GM12878 (cell line): Measurements from ENCODE around the gene MCUB. TPM values are rescaled to one million over a fixed set of nuclear protein-coding genes. Genes with fewer than 3 reads are reported as not detected.

Source experiments
- ATAC-seq: fragments of 200-7000 bp; cut with Tn5 transposase; 3 replicates; pipeline ENCODE4 v1.9.1; 2020; ENCODE audit warnings: mild to moderate bottlenecking, moderate library complexity
- BruUV-seq: library from RNA; stranded (reverse); fragments of 400-500 nt; replicated peaks from 2 replicates; lab custom pipeline; 2021; lab: Mats Ljungman, UMichigan
- CTCF ChIA-PET: fragments of 300-600 bp; sonication (Branson Sonifier 250); formaldehyde crosslinking; extraction: SDS; loops from one replicate; lab custom pipeline; 2021; ENCODE audit warnings: inconsistent platforms; lab: Yijun Ruan, JAX
- POLR2A ChIA-PET: fragments of 350-600 bp; formaldehyde crosslinking; extraction: SDS; loops from one replicate; lab custom pipeline; 2021; ENCODE audit warnings: inconsistent platforms; lab: Charles Lee
- RAD21 ChIA-PET: fragments of 300-600 bp; sonication (Branson Sonifier 250); formaldehyde crosslinking; loops from one replicate; lab custom pipeline; 2023; ENCODE audit warnings: antibody characterized with exemption; ENCODE audit not compliant: unreplicated experiment; lab: Charles Lee
- SMC1A ChIA-PET: fragments of 300-600 bp; sonication (Branson Sonifier 250); formaldehyde crosslinking; loops from one replicate; lab custom pipeline; 2023; ENCODE audit not compliant: unreplicated experiment, uncharacterized antibody; lab: Charles Lee
- DNase-seq: peaks from one replicate; pipeline ENCODE4 v3.0.0-alpha.2; 2011; ENCODE audit warnings: low read depth, low spot score
- FAIRE-seq: peaks from 3 replicates; lab custom pipeline; 2011; peaks lifted over from hg19 to GRCh38; lab: Jason Lieb, UNC
- H2AFZ ChIP-seq: 2 replicates; pipeline ENCODE4 v1.6.0; 2011; ENCODE audit warnings: low read depth, low read length, control low read depth; ENCODE audit not compliant: control insufficient read depth
- H3K27ac ChIP-seq: 2 replicates; pipeline ENCODE4 v1.5.1; 2011; ENCODE audit warnings: control low read depth; ENCODE audit not compliant: control insufficient read depth, insufficient read depth
- H3K27me3 ChIP-seq, 2 experiments: replicated peaks in 1 of 2; 2 replicates each; pipeline versions ENCODE4 v1.6.0 to v1.6.1; 2011; ENCODE audit warnings: low read length in 1 of 2; ENCODE audit not compliant: control insufficient read depth in 2 of 2, insufficient read depth in 2 of 2
- H3K36me3 ChIP-seq, 2 experiments: 2 replicates each; pipeline ENCODE4 v1.5.1; 2011; ENCODE audit warnings: low read length in 1 of 2; ENCODE audit not compliant: control insufficient read depth in 2 of 2, insufficient read depth in 2 of 2
- H3K4me1 ChIP-seq: 2 replicates; pipeline ENCODE4 v1.6.1; 2011; ENCODE audit warnings: mild to moderate bottlenecking, low read length, moderate library complexity, mixed read lengths; ENCODE audit not compliant: control insufficient read depth, insufficient read depth
- H3K4me2 ChIP-seq: 2 replicates; pipeline ENCODE4 v1.6.0; 2011; ENCODE audit warnings: control low read depth; ENCODE audit not compliant: control insufficient read depth, insufficient read depth
- H3K4me3 ChIP-seq: fragments of 200-600 bp; sonication (generic); 2 replicates; pipeline ENCODE4 v1.5.1; 2016
- H3K79me2 ChIP-seq: 2 replicates; pipeline ENCODE4 v1.6.0; 2011; ENCODE audit warnings: low read length; ENCODE audit not compliant: control insufficient read depth, insufficient read depth
- H3K9ac ChIP-seq: 2 replicates; pipeline ENCODE4 v1.8.0; 2011; ENCODE audit warnings: low read length, control low read depth, mixed read lengths; ENCODE audit not compliant: control insufficient read depth, insufficient read depth
- H3K9me3 ChIP-seq: replicated peaks from 3 replicates; pipeline ENCODE4 v1.5.1; 2011; ENCODE audit warnings: mild to moderate bottlenecking, low read length; ENCODE audit not compliant: control insufficient read depth, insufficient read depth
- H4K20me1 ChIP-seq: 2 replicates; pipeline ENCODE4 v1.6.0; 2011; ENCODE audit not compliant: control insufficient read depth, insufficient read depth
- KDM1A ChIP-seq: fragments of 200-600 bp; sonication (generic); IDR thresholded peaks from 2 replicates; pipeline ENCODE4 v1.6.1; 2016; ENCODE audit warnings: borderline replicate concordance
- STAT3 ChIP-seq: IDR thresholded peaks from 2 replicates; pipeline ENCODE4 v1.6.1; 2011; ENCODE audit warnings: low read depth, low read length, improper control_type of control experiment
- WGBS: methylation state at CpG from one replicate; pipeline ENCODE4 v1.1.6; 2016; ENCODE audit warnings: low lambda C conversion rate; ENCODE audit not compliant: insufficient replicate concordance, insufficient coverage; ENCODE audit errors: missing lambda C conversion rate; 5-methylcytosine and 5-hydroxymethylcytosine counted together
- in situ Hi-C: fragments of 300-500 bp; cut with MboI; formaldehyde crosslinking; loops from 9 replicates; pipeline ENCODE4 v1.14.3; 2018; ENCODE audit warnings: mixed read lengths
- intact Hi-C: fragments of 100-400 bp; cut with micrococcal nuclease; formaldehyde crosslinking; loops from one replicate; pipeline ENCODE4 v1.14.2; 2022; ENCODE audit not compliant: unreplicated experiment
- polyA plus RNA-seq, 11 experiments: library from polyadenylated mRNA; depleted of rRNA in 4 of 11; unstranded in 6 of 11; stranded (reverse) in 5 of 11; fragments of >200 nt; fragmentation: Nextera tagmentation in 4 of 11; fragmentation: Illumina TruSeq in 1 of 11; extraction: Ambion mirVana in 4 of 11; extraction: Trizol in 1 of 11; gene quantifications; 1 replicate in 1 of 11; 2 replicates in 10 of 11; pipeline versions ENCODE4 v1.2.1 to v1.2.3, GENCODE V29; 2011 to 2016; ENCODE audit warnings: inconsistent platforms in 2 of 11, missing spikeins in 2 of 11, low read depth in 1 of 11
- small RNA-seq: library from RNA; depleted of rRNA; stranded (forward); fragments of <200 nt; gene quantifications from one replicate; pipeline ENCODE3, GENCODE V24; 2014
- total RNA-seq, 4 experiments: library from RNA; depleted of rRNA in 3 of 4; stranded (reverse); fragments of >200 nt in 3 of 4; fragmentation: Illumina TruSeq in 1 of 4; extraction: Trizol in 1 of 4; gene quantifications; 2 replicates each; pipeline versions ENCODE4 v1.2.1 to v1.2.3, GENCODE V29; 2013 to 2021
- TF ChIP-seq, protein P1 (sequence below): IDR thresholded peaks from 2 replicates; pipeline ENCODE4 v1.6.1; 2011; ENCODE audit warnings: borderline replicate concordance, low read depth, mild to moderate bottlenecking, moderate library complexity, mixed read lengths, low read length; ENCODE audit not compliant: insufficient read depth; ENCODE audit errors: extremely low read length
- TF ChIP-seq, protein P2 (sequence below): fragments of 450-650 bp; IDR thresholded peaks from 2 replicates; pipeline ENCODE4 v1.6.1; 2016; ENCODE audit warnings: mild to moderate bottlenecking

MCUB gene
- total and polyA plus RNA-seq, 10 of the 15 experiments (the other 5 are each of a cell fraction or from before 2014, with no cell fraction given): 4.7 to 63.7 (median 39.4) TPM

DNA sequence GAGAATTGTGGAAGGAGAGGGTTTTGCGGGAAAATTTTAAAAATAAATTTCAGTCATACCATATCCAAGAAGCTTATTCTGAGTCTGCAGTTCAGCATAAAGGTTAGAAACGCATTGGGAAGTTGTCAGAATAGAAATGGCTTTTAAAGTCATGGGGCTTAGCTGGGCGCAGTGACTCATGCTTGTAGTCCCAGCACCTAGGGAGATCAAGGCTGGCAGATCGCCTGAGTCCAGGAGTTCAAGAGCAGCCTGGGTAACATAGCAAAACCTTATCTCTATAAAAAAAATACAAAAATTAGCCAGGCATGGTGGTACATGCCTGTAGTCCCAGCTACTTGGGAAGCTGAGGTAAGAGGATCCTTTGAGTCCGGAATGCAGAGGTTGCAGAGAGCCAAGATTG is 173.7 kb downstream of the MCUB start (continued):
- TF ChIP-seq, protein P1, sequence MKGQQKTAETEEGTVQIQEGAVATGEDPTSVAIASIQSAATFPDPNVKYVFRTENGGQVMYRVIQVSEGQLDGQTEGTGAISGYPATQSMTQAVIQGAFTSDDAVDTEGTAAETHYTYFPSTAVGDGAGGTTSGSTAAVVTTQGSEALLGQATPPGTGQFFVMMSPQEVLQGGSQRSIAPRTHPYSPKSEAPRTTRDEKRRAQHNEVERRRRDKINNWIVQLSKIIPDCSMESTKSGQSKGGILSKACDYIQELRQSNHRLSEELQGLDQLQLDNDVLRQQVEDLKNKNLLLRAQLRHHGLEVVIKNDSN: no peak
- no peak for TF ChIP-seq KDM1A

DNA sequence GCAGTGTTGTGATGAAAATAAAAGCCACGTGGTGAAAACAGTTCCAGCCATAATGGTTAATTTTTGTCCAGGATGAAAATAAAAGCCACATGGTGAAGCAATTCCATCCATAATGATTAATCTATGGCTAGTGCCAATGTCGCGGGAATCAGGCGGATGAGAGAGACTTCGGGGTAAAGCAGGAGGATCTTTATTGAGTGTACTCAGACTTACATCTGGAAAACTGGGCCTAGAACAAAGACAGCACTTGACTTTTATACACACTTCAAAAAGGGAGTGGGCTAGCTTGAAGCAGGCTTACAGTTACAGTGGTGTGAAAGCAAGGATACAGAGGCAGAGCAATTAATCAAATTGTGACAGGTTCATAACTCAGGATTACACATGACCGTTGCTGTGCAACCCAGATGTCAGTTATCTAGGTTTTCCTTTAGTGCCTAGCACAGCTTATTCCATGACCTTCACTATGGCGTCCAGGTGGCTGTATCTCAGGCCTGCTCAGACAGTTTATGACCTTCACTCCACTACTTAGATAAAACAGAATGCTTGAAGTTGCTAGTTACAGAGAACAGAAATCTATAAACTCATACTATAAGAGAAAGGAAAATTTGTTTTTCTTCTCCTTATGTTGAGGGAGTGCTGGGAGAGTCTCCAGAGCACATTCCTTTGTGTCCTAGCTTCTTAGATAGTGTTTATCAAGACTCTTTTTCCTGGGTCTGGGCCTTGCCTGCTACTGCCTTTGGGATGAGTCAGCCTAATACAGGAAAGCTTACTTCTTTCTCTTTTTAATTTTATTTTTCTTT is 175.7 kb downstream of the MCUB start:
- TF ChIP-seq STAT3: no peak
- TF ChIP-seq, protein P2, sequence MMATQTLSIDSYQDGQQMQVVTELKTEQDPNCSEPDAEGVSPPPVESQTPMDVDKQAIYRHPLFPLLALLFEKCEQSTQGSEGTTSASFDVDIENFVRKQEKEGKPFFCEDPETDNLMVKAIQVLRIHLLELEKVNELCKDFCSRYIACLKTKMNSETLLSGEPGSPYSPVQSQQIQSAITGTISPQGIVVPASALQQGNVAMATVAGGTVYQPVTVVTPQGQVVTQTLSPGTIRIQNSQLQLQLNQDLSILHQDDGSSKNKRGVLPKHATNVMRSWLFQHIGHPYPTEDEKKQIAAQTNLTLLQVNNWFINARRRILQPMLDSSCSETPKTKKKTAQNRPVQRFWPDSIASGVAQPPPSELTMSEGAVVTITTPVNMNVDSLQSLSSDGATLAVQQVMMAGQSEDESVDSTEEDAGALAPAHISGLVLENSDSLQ: peak; percentile 28; the same call in 1 of the 2 replicates
- Histone ChIP-seq H3K79me2 (no peaks in the 10 kb centered on the region), H2AFZ (no peak overlapping the region), H3K36me3 (no peaks in the 10 kb centered on the region), H3K9me3 (no peaks in the 10 kb centered on the region), H4K20me1 (no peaks in the 10 kb centered on the region), H3K27me3 (no peaks in the 10 kb centered on the region), H3K4me3 (no peak overlapping the region), H3K27ac (no peak overlapping the region), H3K9ac (no peak overlapping the region), H3K4me2 (no peak overlapping the region), H3K4me1 (no peaks in the 10 kb centered on the region)
- intact Hi-C loops (no loop called here), in situ Hi-C loops (no loop called here)
- FAIRE-seq (no peak), ATAC-seq (no peak), DNase-seq (no peak)
- ChIA-PET CTCF (interaction anchor here (1.6 to 2.0 kb wide), 2 partner anchors 32 to 89 kb away, joined by 3 to 4 read pairs; no protein-coding TSS in a partner anchor), SMC1A (no interaction called here), RAD21 (interaction anchor here (1.1 kb wide), 1 partner anchor 32 kb away, joined by 3 read pairs; no protein-coding TSS in a partner anchor), POLR2A (no interaction called here)
- BruUV-seq: no TSS peak
- WGBS: 62% methylated on average over 7 of the region's 7 CpGs

Small RNAs within 50 kb of the gene (small RNA-seq; reads per million reads assigned to genes)
- not detected for gene HIGD1AP14

Other genes with a start within 250 kb of the MCUB start
- 11.3 and 12.9 TPM in 2 replicates for gene SEC24B, start 126.4 kb upstream of the MCUB start, total RNA-seq (2014; rRNA removed)
- 16.0 and 16.1 TPM in 2 replicates for gene SEC24B, start 126.4 kb upstream of the MCUB start, total RNA-seq (2014; rRNA removed; fragmentation: Illumina TruSeq; extraction: Trizol)
- gene SEC24B, start 126.4 kb upstream of the MCUB start, total RNA-seq (2021): 17.9 and 19.2 TPM in 2 replicates
- 36.2 and 43.2 TPM in 2 replicates for gene SEC24B, start 126.4 kb upstream of the MCUB start, polyA plus RNA-seq (2011; rRNA removed)
- 24.5 and 26.5 TPM in 2 replicates for gene SEC24B, start 126.4 kb upstream of the MCUB start, polyA plus RNA-seq (2014; fragmentation: Illumina TruSeq; extraction: Trizol)
- 1 to 10 TPM; 6.4 to 8.1 TPM for gene SEC24B, start 126.4 kb upstream of the MCUB start, polyA plus RNA-seq (2014; fragmentation: Nextera tagmentation; extraction: Ambion mirVana)
- 15.9 and 16.0 TPM in 2 replicates for gene SEC24B, start 126.4 kb upstream of the MCUB start, polyA plus RNA-seq (2014; rRNA removed)
- 10 to 100 TPM; 15.7 to 16.6 TPM for gene SEC24B, start 126.4 kb upstream of the MCUB start, polyA plus RNA-seq (2016; fragmentation: Nextera tagmentation; extraction: Ambion mirVana)
- 24.0 and 33.7 TPM in 2 replicates for gene CASP6, start 143.2 kb downstream of the MCUB start, total RNA-seq (2014; rRNA removed)
- gene CASP6, start 143.2 kb downstream of the MCUB start, total RNA-seq (2014; rRNA removed; fragmentation: Illumina TruSeq; extraction: Trizol): 23.2 and 26.3 TPM in 2 replicates
- 18.1 and 20.0 TPM in 2 replicates for gene CASP6, start 143.2 kb downstream of the MCUB start, total RNA-seq (2021)
- gene CASP6, start 143.2 kb downstream of the MCUB start, polyA plus RNA-seq (2011; rRNA removed): 66.8 and 78.1 TPM in 2 replicates
- gene CASP6, start 143.2 kb downstream of the MCUB start, polyA plus RNA-seq (2014; fragmentation: Illumina TruSeq; extraction: Trizol): 34.0 and 44.0 TPM in 2 replicates
- gene CASP6, start 143.2 kb downstream of the MCUB start, polyA plus RNA-seq (2014; fragmentation: Nextera tagmentation; extraction: Ambion mirVana): 10 to 100 TPM; 20.0 to 23.2 TPM
- gene CASP6, start 143.2 kb downstream of the MCUB start, polyA plus RNA-seq (2014; rRNA removed): 22.9 and 27.9 TPM in 2 replicates
- 10 to 100 TPM; 51.2 to 56.2 TPM for gene CASP6, start 143.2 kb downstream of the MCUB start, polyA plus RNA-seq (2016; fragmentation: Nextera tagmentation; extraction: Ambion mirVana)
- 6.7 and 7.6 TPM in 2 replicates for gene PLA2G12A, start 169.8 kb downstream of the MCUB start, total RNA-seq (2014; rRNA removed)
- gene PLA2G12A, start 169.8 kb downstream of the MCUB start, total RNA-seq (2014; rRNA removed; fragmentation: Illumina TruSeq; extraction: Trizol): 14.6 and 18.7 TPM in 2 replicates
- 16.5 and 18.4 TPM in 2 replicates for gene PLA2G12A, start 169.8 kb downstream of the MCUB start, total RNA-seq (2021)
- 30.9 and 36.8 TPM in 2 replicates for gene PLA2G12A, start 169.8 kb downstream of the MCUB start, polyA plus RNA-seq (2011; rRNA removed)
- 8.5 and 12.3 TPM in 2 replicates for gene PLA2G12A, start 169.8 kb downstream of the MCUB start, polyA plus RNA-seq (2014; fragmentation: Illumina TruSeq; extraction: Trizol)
- 1 to 10 TPM; 3.7 to 6.2 TPM for gene PLA2G12A, start 169.8 kb downstream of the MCUB start, polyA plus RNA-seq (2014; fragmentation: Nextera tagmentation; extraction: Ambion mirVana)
- gene PLA2G12A, start 169.8 kb downstream of the MCUB start, polyA plus RNA-seq (2014; rRNA removed): 9.7 and 14.5 TPM in 2 replicates
- 10 to 100 TPM; 34.4 to 35.7 TPM for gene PLA2G12A, start 169.8 kb downstream of the MCUB start, polyA plus RNA-seq (2016; fragmentation: Nextera tagmentation; extraction: Ambion mirVana)
- gene CFI, start 241.8 kb downstream of the MCUB start, total RNA-seq (2014; rRNA removed): not detected in 2 replicates
- not detected in 2 replicates for gene CFI, start 241.8 kb downstream of the MCUB start, total RNA-seq (2014; rRNA removed; fragmentation: Illumina TruSeq; extraction: Trizol)
- 0.28 and 0.32 TPM in 2 replicates for gene CFI, start 241.8 kb downstream of the MCUB start, total RNA-seq (2021)
- 0.10 and 0.15 TPM in 2 replicates for gene CFI, start 241.8 kb downstream of the MCUB start, polyA plus RNA-seq (2011; rRNA removed)
- gene CFI, start 241.8 kb downstream of the MCUB start, polyA plus RNA-seq (2014; fragmentation: Illumina TruSeq; extraction: Trizol): not detected in 2 replicates
- not detected for gene CFI, start 241.8 kb downstream of the MCUB start, polyA plus RNA-seq (2014; fragmentation: Nextera tagmentation; extraction: Ambion mirVana)
- not detected in 2 replicates for gene CFI, start 241.8 kb downstream of the MCUB start, polyA plus RNA-seq (2014; rRNA removed)
- not detected for gene CFI, start 241.8 kb downstream of the MCUB start, polyA plus RNA-seq (2016; fragmentation: Nextera tagmentation; extraction: Ambion mirVana)